ENCODE results near the gene SPATA6L.

The SPATA6L gene

GRCh38 chr9:4566806-4567205 is 99.5 kb downstream of the SPATA6L start:
- Histone ChIP-seq H3K9me3 (ENCODE audit: control insufficient read depth in 1 of 2, low read length in 2 of 2) (no peaks in the 10 kb centered on the region), H3K27me3 (ENCODE audit: control insufficient read depth in 1 of 2, insufficient read depth in 2 of 2, low read length in 2 of 2) (no peaks in the 10 kb centered on the region), H3K4me1 (ENCODE audit: control insufficient read depth in 1 of 2, insufficient read depth in 2 of 2, low read length in 2 of 2) (no peaks in the 10 kb centered on the region), H3K27ac (ENCODE audit: low read depth, low read length) (no peak overlapping the region), H3K4me3 (ENCODE audit: low read depth in 1 of 2, low read length in 2 of 2) (no peak overlapping the region), H3K36me3 (ENCODE audit: control insufficient read depth in 1 of 2, insufficient read depth in 2 of 2, low read length in 2 of 2) (peaks cover 12 to 31% of the 10 kb centered on the region in 2 donors), H3K9ac (ENCODE audit: low read depth in 1 of 2, low read length in 2 of 2) (no peak overlapping the region)

- no peaks in the 10 kb centered on the region for H3K4me1 ChIP-seq (ENCODE audit: control insufficient read depth in 1 of 2, insufficient read depth in 2 of 2, low read length in 2 of 2)
- no peak overlapping the region for H3K27ac ChIP-seq (ENCODE audit: low read depth, low read length)
- no peak overlapping the region for H3K4me3 ChIP-seq (ENCODE audit: low read depth in 1 of 2, low read length in 2 of 2)
- H3K9me3 ChIP-seq (ENCODE audit: control insufficient read depth in 1 of 2, low read length in 2 of 2) = no peaks in the 10 kb centered on the region
- H3K36me3 ChIP-seq (ENCODE audit: control insufficient read depth in 1 of 2, insufficient read depth in 2 of 2, low read length in 2 of 2) = peaks cover 5 to 28% of the 10 kb centered on the region in 2 donors
- no peaks in the 10 kb centered on the region for H3K27me3 ChIP-seq (ENCODE audit: control insufficient read depth in 1 of 2, insufficient read depth in 2 of 2, low read length in 2 of 2)
- H3K9ac ChIP-seq (ENCODE audit: low read depth in 1 of 2, low read length in 2 of 2) = no peak overlapping the region
Observed at GRCh38 chr9:4563105-4563504, 103.2 kb downstream of the SPATA6L start.

GRCh38 chr9:4559261-4560182 is 106.8 kb downstream of the SPATA6L start:
- Histone ChIP-seq H3K27ac (ENCODE audit: low read depth, low read length) (no peak overlapping the region), H3K4me3 (ENCODE audit: low read depth in 1 of 2, low read length in 2 of 2) (no peak overlapping the region), H3K9me3 (ENCODE audit: control insufficient read depth in 1 of 2, low read length in 2 of 2) (no peaks in the 10 kb centered on the region), H3K9ac (ENCODE audit: low read depth in 1 of 2, low read length in 2 of 2) (no peak overlapping the region), H3K36me3 (ENCODE audit: control insufficient read depth in 1 of 2, insufficient read depth in 2 of 2, low read length in 2 of 2) (peaks cover 2 to 12% of the 10 kb centered on the region in 2 donors), H3K27me3 (ENCODE audit: control insufficient read depth in 1 of 2, insufficient read depth in 2 of 2, low read length in 2 of 2) (no peaks in the 10 kb centered on the region), H3K4me1 (ENCODE audit: control insufficient read depth in 1 of 2, insufficient read depth in 2 of 2, low read length in 2 of 2) (no peaks in the 10 kb centered on the region)

- Histone ChIP-seq H3K27ac (ENCODE audit: low read depth, low read length) (no peak overlapping the region), H3K9ac (ENCODE audit: low read depth in 1 of 2, low read length in 2 of 2) (no peak overlapping the region)
Observed at GRCh38 chr9:4558371-4558998, 107.8 kb downstream of the SPATA6L start.

GRCh38 chr9:4555236-4555635 is 111.0 kb downstream of the SPATA6L start:
- H3K9ac ChIP-seq (ENCODE audit: low read depth in 1 of 2, low read length in 2 of 2) = no peak overlapping the region
- no peaks in the 10 kb centered on the region for H3K36me3 ChIP-seq (ENCODE audit: control insufficient read depth in 1 of 2, insufficient read depth in 2 of 2, low read length in 2 of 2)
- H3K9me3 ChIP-seq (ENCODE audit: control insufficient read depth in 1 of 2, low read length in 2 of 2) = no peaks in the 10 kb centered on the region
- no peak overlapping the region for H3K4me3 ChIP-seq (ENCODE audit: low read depth in 1 of 2, low read length in 2 of 2)
- no peak overlapping the region for H3K27ac ChIP-seq (ENCODE audit: low read depth, low read length)
- H3K27me3 ChIP-seq (ENCODE audit: control insufficient read depth in 1 of 2, insufficient read depth in 2 of 2, low read length in 2 of 2) = no peaks in the 10 kb centered on the region
- peaks cover 0 to 8% of the 10 kb centered on the region in 2 donors for H3K4me1 ChIP-seq (ENCODE audit: control insufficient read depth in 1 of 2, insufficient read depth in 2 of 2, low read length in 2 of 2)

More at GRCh38 chr9:4558371-4558998, 107.8 kb downstream of the SPATA6L start:
- H3K27me3 ChIP-seq (ENCODE audit: control insufficient read depth in 1 of 2, insufficient read depth in 2 of 2, low read length in 2 of 2) = no peaks in the 10 kb centered on the region
- no peaks in the 10 kb centered on the region for H3K4me1 ChIP-seq (ENCODE audit: control insufficient read depth in 1 of 2, insufficient read depth in 2 of 2, low read length in 2 of 2)
- peaks cover 2 to 3% of the 10 kb centered on the region in 2 donors for H3K36me3 ChIP-seq (ENCODE audit: control insufficient read depth in 1 of 2, insufficient read depth in 2 of 2, low read length in 2 of 2)
- H3K9me3 ChIP-seq (ENCODE audit: control insufficient read depth in 1 of 2, low read length in 2 of 2) = no peaks in the 10 kb centered on the region
- H3K4me3 ChIP-seq (ENCODE audit: low read depth in 1 of 2, low read length in 2 of 2) = no peak overlapping the region

- Histone ChIP-seq H3K27me3 (ENCODE audit: control insufficient read depth in 1 of 2, insufficient read depth in 2 of 2, low read length in 2 of 2) (no peaks in the 10 kb centered on the region), H3K36me3 (ENCODE audit: control insufficient read depth in 1 of 2, insufficient read depth in 2 of 2, low read length in 2 of 2) (no peaks in the 10 kb centered on the region), H3K9ac (ENCODE audit: low read depth in 1 of 2, low read length in 2 of 2) (no peak overlapping the region), H3K9me3 (ENCODE audit: control insufficient read depth in 1 of 2, low read length in 2 of 2) (no peaks in the 10 kb centered on the region), H3K4me3 (ENCODE audit: low read depth in 1 of 2, low read length in 2 of 2) (no peak overlapping the region), H3K27ac (ENCODE audit: low read depth, low read length) (no peak overlapping the region), H3K4me1 (ENCODE audit: control insufficient read depth in 1 of 2, insufficient read depth in 2 of 2, low read length in 2 of 2) (peaks cover 8% of the 10 kb centered on the region in 2 donors)
Observed at GRCh38 chr9:4553951-4554381, 112.3 kb downstream of the SPATA6L start.

GRCh38 chr9:4550777-4551484 is 115.3 kb downstream of the SPATA6L start:
- H3K27ac ChIP-seq (ENCODE audit: low read depth, low read length) = no peak overlapping the region
- H3K4me1 ChIP-seq (ENCODE audit: control insufficient read depth in 1 of 2, insufficient read depth in 2 of 2, low read length in 2 of 2) = peaks cover 8 to 11% of the 10 kb centered on the region in 2 donors
- no peak overlapping the region for H3K4me3 ChIP-seq (ENCODE audit: low read depth in 1 of 2, low read length in 2 of 2)
- H3K27me3 ChIP-seq (ENCODE audit: control insufficient read depth in 1 of 2, insufficient read depth in 2 of 2, low read length in 2 of 2) = no peaks in the 10 kb centered on the region
- H3K9ac ChIP-seq (ENCODE audit: low read depth in 1 of 2, low read length in 2 of 2) = no peak overlapping the region
- no peaks in the 10 kb centered on the region for H3K9me3 ChIP-seq (ENCODE audit: control insufficient read depth in 1 of 2, low read length in 2 of 2)
- H3K36me3 ChIP-seq (ENCODE audit: control insufficient read depth in 1 of 2, insufficient read depth in 2 of 2, low read length in 2 of 2) = no peaks in the 10 kb centered on the region

- Histone ChIP-seq H3K27me3 (ENCODE audit: control insufficient read depth in 1 of 2, insufficient read depth in 2 of 2, low read length in 2 of 2) (no peaks in the 10 kb centered on the region), H3K9ac (ENCODE audit: low read depth in 1 of 2, low read length in 2 of 2) (no peak overlapping the region), H3K27ac (ENCODE audit: low read depth, low read length) (no peak overlapping the region), H3K4me1 (ENCODE audit: control insufficient read depth in 1 of 2, insufficient read depth in 2 of 2, low read length in 2 of 2) (peaks cover 8 to 11% of the 10 kb centered on the region in 2 donors), H3K9me3 (ENCODE audit: control insufficient read depth in 1 of 2, low read length in 2 of 2) (no peaks in the 10 kb centered on the region), H3K36me3 (ENCODE audit: control insufficient read depth in 1 of 2, insufficient read depth in 2 of 2, low read length in 2 of 2) (no peaks in the 10 kb centered on the region), H3K4me3 (ENCODE audit: low read depth in 1 of 2, low read length in 2 of 2) (no peak overlapping the region)
Observed at GRCh38 chr9:4549751-4550295, 116.5 kb downstream of the SPATA6L start.

- H3K9me3 ChIP-seq (ENCODE audit: control insufficient read depth in 1 of 2, low read length in 2 of 2) = no peaks in the 10 kb centered on the region
- H3K27ac ChIP-seq (ENCODE audit: low read depth, low read length) = no peak overlapping the region
- H3K4me1 ChIP-seq (ENCODE audit: control insufficient read depth in 1 of 2, insufficient read depth in 2 of 2, low read length in 2 of 2) = peaks cover 8 to 11% of the 10 kb centered on the region in 2 donors
Observed at GRCh38 chr9:4548811-4549725, 117.2 kb downstream of the SPATA6L start.

More at GRCh38 chr9:4548811-4549725, 117.2 kb downstream of the SPATA6L start:
- Histone ChIP-seq H3K36me3 (ENCODE audit: control insufficient read depth in 1 of 2, insufficient read depth in 2 of 2, low read length in 2 of 2) (no peaks in the 10 kb centered on the region), H3K4me3 (ENCODE audit: low read depth in 1 of 2, low read length in 2 of 2) (no peak overlapping the region), H3K27me3 (ENCODE audit: control insufficient read depth in 1 of 2, insufficient read depth in 2 of 2, low read length in 2 of 2) (no peaks in the 10 kb centered on the region), H3K9ac (ENCODE audit: low read depth in 1 of 2, low read length in 2 of 2) (no peak overlapping the region)
